Activated CD8-positive, alpha-beta memory T cell treated with anti-CD3 and anti-CD28 coated beads for 48 hours (primary cell): ENCODE measurements around the gene DMD.

Experiments used
- DNase-seq, 3 experiments: peaks; one replicate each; pipeline ENCODE4 v3.0.0-alpha.2; 2020; ENCODE audit warnings: low read depth in 2 of 3, low spot score in 2 of 3

DMD gene

DNA sequence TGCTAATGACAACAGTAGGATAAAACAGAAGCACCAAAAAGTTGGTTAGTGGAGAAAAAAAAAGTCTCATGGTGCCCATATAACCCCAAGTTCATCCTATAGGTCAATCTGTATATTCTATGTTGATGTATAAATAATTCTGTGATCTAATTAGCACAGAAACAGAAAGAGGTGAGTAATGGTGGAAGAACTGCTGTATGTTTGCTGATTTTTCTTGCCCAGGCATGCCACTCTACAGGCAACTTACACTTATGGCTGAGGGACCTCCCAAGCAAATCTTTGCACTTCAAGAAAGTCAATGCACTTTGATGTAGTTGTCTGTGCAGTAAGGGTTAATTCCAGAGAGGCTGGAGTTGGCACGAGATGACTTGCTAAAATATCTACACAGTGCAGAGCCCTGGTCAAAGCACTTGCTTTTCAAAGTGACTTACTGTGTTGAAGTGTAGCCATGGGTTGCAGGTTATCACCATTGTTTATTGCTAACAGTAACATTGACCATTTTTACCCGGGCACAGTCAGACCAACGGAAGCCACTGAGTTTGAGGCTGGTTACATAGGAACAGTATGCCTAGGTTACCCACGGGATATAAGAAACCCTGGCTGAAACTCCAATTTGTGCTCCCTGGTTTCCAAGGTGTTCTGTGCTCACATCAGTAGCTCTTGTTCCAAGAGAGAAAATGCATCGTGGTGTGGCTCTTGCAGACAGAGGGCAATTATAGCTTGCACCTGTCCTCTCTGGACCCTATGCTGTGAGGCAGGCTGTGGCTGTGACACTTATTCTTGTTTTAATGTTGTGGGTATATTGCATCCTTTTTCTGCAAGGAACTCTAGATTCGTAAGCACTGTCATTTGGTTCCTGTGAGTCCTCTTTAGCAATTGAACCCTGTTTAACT is 1998.2 kb downstream of the DMD start:
- DNase-seq, result no peak

DNA sequence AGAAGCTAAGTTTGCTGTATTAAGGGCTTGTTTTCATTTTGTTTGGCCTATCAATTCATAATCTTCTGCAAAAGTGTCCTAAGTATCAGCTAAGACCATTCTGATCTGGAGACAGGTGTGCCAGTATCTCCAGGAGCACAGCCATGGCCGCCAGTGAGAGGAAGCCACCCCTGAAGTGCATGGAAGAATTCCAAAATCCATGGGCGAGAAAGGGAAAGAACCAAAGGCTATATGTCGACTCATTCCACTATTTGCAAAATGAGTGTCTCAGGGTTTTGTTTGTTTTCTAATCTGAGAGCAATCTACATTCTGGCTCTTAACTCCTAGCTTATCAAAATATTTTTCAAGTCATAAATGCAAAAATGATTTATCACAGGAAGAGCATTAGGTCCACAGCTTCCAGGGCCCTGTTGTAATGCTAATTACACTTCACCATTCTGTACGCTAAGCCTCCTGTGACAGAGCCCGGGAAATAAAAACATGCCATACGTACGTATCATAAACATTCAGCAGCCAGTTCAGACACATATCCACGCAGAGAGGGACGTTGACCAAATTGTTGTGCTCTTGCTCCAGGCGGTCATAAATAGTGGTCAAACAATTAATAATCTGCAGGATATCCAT is 2002.2 kb downstream of the DMD start:
- no peak for DNase-seq

DNA sequence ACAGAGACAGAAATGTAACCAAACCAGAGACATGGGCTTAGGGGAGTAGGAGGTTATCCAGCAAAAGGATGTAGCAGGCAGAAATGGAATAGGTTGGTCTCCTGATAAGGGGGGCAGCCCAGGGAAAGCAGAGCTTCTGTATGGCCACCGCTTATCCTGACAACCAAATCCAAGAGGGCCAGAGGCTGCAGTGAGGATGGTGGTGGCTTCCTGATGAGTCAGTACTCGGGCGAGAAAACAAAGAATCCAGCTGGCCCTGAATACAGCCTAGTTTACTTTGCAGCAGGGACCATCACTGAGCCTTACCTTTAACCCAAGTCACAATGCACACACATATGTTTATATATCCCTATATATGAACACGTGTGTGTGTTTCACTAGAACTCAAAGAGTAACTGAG is 2009.8 kb downstream of the DMD start:
- DNase-seq, result no peak

DNA sequence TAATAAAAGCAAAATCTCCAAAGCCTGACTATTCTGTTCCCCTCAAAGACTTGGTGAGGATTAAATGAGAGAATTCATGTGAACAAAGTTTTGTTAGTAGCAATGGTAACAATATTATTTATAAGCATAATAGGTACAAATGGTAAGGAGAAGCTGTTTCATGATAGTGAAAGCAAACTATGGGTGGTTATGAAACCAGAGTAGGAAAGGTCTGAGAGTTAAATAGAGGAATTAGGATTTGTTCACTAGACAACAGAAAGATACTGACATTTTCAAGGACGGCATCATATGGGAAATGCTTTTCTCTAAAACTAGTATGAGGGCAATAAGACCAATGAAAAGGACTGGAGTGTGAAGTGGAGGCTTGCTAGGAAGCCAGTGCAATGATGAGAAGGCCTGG is 2010.9 kb downstream of the DMD start:
- no peak for DNase-seq

DNA sequence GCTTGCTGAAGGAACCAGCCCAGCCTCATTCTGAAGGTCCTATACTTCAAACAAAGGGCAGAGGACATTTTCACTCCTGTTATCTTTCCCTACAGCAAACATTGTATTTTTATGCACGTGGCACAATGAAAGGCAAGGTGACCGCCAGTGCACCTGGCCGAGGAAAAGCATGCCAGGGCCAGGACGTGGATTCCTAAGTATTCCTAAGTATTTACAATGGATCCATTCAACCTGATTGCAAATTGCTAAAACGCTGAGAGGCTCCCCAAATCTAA is 2011.6 kb downstream of the DMD start:
- no peak for DNase-seq

DNA sequence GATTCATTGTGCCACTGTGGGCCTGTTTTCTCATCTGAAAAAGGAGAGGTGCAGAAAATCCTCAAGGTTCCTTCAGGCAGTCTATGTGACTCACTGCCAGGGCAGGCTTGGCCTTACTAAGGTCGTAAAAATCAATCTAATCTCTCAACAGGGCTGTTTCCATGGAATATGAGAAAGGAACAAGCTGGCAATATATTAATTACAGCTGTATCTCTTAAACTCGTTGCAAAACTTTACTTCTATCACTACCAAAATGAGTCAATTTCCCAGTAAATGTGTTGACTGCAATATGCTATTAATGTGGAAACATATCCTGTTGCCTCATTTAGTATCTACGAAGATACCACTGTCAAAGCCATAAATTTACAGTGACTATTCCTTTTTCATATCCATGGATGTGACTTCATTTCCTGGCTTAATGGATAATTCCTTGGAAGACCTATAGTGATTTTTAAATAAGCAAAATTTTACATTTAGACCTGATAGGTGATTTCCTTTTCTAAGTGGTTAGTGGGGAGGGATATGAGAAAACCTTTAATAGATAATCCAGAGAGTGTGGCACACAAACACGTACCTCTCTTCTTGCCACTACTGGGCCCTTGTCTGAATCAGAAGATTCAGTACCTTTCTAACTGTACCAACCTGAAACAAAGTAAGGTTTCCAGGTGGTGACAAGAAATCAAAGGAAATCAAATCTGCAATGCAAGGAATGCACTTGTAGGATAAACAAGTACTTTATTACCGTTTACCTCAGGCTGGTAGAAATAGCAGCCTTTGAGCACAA is 2012.1 kb downstream of the DMD start:
- DNase-seq, result no peak

DNA sequence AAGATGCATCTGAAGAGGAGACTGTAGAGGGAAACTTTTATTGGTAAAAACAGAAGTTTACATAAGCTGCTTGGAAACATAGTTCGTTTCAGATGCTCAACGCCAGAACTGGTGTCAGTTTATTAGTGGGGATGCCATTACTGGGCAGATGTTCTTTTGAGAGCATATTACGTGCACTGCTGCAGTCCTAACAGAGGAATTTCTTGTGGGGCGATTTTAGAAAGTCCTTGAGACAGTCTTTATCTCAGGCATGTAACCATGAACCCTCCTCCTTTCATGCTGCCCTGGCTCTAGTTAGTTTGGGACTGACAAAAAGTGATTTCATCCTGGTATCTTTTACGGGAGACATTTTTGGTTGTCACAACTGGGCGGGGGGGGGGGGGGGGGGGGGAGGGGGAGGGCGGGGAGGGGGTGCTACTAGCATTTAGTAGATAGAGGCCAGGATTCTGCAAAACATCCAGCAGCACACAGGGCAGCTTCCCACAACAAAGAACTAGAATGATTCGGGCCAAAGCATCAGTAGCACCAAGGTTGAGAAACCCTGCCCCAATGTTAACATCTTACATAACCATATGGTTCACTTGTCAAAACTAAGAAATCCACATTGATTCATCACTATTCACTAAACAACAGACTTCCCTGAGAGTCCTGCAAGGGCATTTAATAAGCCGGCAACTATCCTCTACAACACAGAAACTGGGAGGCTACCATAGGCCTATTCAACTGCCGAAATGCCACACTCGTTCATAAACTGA is 2021.0 kb downstream of the DMD start:
- no peak for DNase-seq

DNA sequence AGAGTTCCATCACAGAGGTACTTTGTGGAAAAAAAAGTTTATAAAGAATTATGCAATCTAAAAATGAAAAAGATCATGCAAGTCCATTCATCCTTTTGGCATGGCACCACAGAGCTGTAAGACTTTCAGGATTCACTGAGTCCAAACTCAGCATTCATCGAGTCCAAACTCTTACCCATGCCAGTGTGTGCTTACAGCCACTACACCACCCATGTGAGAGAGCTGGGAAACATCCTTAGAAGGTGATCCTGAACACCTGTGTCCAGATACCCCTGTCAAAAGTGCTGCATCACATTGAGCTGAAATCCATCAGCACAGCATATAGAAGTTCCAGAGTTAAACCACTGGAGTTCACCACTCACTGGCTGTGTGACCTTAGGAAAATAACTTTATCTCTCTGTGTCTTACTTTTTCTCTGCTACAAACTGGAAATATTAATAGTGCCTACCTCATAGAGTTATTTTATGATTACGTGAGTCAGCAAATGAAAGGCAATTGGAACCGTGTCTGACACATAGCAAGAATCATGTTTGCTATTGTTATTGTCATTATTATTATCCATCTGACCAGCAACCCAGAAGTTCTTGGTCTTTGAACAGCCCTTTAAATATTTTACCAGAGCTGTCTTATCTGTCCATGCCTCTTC is 2024.5 kb downstream of the DMD start:
- DNase-seq, result no peak

DNA sequence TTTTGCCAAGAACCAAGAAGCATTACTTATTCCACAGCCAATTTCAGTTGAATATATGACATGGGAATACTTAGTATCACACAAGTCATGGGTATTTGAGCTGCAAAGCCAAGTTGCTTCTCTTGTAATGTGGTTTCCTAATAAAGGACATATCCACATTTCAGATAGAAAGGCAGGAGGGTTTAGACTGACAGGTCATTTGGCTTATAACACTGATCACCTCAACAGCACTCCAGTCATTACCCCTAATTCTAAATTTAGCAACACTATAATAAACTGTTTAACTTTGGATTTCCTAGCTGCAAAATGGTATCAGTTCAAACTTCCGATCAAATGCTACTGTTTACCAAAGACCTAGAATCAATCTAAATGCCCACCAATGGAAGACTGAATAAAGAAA is 2025.5 kb downstream of the DMD start:
- no peak for DNase-seq

DNA sequence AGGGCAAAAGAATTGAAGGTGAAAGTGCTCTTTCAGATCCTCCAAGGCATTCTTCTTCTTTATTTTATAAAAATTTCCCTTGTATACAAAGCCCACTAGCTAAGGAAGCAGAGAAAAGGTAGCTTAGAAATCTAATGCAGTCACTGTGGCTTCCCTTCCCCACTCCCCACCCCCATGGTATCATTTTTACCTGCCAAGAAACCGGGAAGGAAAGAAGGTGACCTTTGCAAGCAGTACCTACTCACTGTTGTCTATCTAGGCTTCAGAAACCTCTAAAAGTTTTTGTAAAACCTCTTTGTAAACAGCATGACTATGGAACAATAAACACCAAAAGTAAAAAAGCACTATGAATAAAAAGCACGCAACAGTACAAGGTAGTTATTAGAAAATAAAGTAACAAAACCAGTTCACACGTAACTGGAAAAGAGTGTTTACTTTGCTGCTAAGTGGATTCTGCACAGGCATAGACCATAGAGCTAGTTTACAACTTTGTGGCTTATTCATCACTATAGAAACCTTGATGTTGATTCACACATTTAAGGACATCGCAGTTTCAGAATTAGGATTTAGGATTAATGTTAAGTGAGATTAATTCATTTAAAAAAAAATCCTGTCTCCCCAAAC is 2029.9 kb downstream of the DMD start:
- no peak for DNase-seq

DNA sequence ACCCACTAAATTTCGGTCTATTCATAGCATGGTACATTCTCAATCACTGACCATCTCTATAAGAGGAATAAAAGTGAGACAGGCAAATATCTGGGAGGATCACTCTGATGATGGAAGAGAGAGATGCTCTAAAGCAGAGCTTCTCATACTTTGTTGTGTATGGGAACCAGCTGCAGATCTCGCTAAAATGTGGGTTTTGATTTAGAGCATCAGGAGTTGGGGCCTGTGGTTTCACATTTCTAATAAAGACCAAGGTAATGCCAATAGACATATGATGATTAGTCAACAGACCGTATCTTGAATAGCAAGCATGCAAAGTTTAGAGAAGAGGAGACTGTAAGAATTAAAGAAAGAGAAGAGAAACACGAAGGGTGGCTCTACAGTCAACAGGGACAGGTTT is 2032.1 kb downstream of the DMD start:
- no peak for DNase-seq

DNA sequence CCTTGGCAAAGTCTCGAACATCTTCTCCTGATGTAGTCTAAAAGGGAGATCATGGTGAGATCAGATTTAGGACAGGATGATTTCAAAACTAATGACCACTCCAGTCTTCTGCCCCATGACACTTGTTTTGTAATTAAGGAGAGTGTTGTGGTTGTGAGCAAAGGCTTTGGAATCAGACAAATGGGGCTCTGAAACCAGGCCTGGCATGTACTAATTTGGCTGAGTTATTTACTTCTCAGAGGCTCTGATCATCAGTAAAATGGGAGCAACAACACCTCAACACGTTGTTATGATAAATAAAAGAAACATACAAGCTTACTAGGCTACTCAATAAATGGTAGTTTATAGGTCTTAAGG is 2032.6 kb downstream of the DMD start:
- DNase-seq, result no peak

DNA sequence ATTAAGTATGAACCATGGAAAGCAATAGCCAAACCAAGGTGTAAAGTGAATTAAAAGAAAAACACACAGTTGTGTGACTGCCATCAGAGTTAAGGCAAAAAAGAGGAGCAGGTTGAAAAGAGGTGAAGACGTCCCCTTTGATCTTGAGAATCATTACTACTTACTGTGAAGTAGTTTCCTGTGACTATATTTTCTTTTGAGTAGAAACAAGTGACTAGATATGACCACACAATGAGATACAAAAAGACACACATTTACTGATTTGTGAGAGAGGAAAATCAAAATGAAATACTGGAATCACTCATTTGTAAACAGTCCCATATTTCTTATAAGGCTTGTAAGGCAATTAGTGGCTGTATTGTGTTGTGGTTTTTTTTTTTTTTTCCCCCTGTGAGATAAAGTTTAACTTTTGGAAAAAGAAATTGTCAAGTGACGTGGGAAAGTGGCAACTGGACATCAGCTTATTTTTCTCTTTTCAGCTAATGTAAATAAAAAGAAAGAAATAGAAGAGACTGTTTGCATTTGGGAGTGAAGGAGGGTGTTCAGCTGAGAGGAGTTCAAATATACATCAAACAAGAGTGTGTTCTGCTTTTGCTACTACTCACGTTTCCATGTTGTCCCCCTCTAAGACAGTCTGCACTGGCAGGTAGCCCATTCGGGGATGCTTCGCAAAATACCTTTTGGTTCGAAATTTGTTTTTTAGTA is 2033.1 kb downstream of the DMD start:
- DNase-seq, result no peak

DNA sequence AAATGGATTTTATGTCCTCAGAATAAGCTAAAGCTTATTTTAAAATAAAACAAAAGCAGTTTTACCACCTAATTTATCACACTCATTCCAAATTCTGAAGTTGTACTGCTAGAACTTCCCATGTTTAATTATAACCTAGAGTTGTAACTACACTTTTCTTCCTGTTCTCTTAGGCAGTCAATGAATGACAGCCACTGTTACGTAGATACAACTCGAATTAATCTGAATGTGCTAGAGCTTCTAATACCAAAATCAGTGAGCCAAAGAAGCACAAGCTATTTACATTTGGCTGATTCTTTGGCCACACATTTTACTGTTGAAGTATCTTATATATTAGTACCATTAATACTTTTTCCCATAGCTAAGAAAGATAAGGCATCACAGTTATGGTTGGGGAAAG is 2040.6 kb downstream of the DMD start:
- no peak for DNase-seq

DNA sequence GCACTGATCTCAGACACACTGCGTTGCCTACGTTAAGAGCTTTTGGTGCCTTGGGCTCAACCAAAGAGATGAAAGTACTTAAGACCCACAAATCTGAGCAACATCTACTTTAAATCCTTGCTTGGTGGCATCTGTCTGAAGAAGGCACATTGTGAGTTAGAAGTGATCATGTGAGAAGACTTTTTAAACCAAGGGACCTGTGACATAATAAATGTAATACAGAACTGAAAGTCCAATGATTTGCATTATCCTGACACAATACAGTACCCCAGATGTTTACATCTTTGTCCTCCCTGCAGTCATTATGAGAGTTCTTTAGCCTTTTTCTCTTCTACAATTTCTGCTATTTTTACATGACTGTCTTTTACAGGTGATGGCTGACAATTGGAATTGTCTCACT is 2042.8 kb downstream of the DMD start:
- DNase-seq, result no peak

DNA sequence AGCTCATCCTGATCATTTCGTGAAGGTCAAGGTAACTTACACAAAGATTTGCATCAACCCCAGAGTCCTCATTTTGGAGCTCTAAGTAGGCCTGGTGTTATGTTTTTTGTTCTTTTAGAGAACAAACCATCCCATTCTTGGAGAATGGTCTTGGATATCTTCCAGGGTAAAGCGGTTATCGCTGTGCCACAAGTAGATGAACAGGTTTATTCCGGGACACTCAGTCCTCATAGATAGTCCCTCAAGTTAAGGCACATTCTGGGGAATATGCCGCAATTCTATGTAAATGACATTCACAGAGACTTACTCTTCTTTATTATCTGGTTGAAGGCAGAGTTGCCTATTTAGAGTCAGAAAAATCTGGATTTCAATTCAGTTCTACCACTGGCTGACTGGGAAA is 2044.5 kb downstream of the DMD start:
- no peak for DNase-seq

DNA sequence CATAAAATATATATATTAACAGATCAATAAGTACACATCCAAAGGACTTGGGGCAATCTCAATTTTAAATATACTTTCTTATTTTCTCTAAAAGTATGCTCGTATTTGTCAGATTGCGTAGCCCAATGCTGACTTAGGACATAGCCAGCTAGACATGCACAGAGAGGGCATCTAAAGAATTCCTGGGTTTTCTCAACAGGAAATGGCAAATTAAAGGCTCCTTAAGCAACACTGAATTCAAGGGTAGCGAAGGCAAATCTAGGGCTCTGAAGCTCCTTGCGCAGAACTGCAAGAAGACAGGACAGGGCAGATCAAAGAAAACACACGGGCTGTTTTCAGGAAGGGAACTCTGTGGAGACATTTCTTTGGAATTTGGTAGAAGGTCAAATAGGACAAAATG is 2044.9 kb downstream of the DMD start:
- DNase-seq, result no peak

DNA sequence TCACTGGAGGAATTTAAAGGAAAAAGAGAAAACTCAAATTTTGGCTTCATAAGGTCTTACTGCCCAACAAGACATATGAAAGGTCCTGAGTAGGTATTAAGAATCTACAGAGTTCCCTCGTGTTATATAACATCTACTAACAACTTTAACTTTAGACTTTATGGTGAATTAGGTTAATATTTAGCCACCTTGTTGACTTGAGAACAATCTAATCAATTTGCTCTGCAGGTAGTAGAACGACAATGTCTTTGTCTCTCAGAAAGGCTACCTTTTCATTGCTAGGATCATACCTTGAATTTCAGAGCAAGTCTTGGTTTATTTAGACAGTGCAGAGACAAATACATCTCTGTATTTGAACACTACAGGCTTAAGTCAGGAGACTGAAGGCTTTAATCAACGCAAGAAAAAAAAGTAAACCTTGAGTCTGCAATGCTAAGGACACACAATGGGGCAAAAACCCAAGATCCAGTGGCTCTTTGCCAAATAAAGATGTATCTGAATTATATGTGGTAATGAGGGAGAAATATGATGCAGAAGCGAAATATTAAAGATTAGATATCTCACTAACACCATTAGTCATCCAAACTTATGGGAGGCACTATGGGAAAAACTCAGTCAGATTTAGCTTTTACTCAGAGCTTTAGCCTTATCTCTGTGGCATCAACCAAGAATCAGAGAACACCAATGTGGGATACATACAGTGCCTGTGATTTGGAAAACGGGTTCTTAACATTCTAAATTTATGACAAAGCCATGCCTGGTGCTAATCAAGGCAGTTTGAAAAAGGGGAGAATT is 2045.9 kb downstream of the DMD start:
- DNase-seq, result no peak

DNA sequence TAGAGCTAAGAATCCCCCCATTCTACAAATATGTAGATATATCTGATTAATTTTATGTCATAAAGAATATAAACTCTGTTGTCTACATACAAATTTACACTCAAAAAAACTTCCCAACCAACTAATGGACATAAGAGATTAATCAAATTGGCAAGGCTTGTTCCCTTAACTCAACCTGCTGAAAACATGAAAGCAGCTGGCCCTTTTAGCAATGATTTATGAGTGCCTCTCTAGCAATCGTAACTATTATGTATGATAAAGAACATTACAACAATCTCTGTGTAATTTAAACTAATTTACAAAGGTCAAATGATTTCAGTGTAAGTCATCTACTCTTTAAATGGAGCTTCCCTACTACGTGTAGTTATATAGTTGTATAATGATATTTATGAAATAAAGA is 2056.4 kb downstream of the DMD start:
- no peak for DNase-seq
